GM18873 (cell line): ENCODE data around the gene VAMP8.
"Not testable (repeated sequence)": the region's sequence is repeated elsewhere in the genome, so short reads cannot be mapped to it uniquely, and the experiment has no call there.

Source experiments
- ATAC-seq: cut with Tn5 transposase; IDR thresholded peaks from one replicate; pipeline ENCODE4 v1.9.1; 2021; ENCODE audit warnings: mild to moderate bottlenecking, moderate library complexity, moderate number of reproducible peaks; ENCODE audit not compliant: unreplicated experiment, low FRiP score

Gene VAMP8

DNA sequence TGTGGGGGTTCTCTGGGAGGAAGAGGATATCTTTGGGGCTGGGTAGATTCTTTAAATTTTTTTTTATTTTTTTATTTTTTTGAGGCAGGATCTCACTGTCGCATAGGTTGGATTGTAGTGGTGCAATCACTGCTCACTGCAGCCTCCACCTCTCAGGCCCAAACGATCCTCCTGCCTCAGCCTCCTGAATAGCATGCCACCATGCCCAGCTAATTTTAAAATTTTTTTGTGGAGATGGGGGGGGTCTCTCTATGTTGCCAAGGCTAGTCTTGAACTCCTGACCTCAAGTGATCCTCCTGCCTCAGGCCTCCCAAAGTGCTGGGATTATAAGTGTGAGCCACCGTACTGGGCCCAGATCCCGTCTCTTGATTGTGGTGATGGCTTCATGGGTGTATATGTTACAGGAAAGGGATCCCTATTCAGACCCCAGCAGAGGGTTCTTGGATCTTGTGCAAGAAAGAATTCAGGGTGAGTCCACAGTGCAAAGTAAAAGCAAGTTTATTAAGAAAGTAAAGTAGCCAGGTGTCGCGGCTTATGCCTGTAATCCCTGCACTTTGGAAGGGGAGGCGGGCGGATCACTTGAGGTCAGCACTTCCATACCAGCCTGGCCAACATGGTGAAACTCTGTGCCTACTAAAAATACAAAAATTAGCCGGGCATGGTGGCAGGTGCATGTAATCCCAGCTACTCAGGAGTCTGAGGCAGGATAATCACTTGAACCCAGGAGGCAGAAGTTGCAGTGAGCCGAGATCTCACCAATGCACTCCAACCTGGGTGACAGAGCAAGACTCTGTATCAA lies 36.5 kb downstream of the VAMP8 start:
- ATAC-seq = no peak

- ATAC-seq = not testable (repeated sequence)
Measured at GRCh38 chr2:85614757-85615156, 37.4 kb downstream of the VAMP8 start.

GRCh38 chr2:85615413-85615728 lies 38.0 kb downstream of the VAMP8 start:
- no peak for ATAC-seq

GRCh38 chr2:85617723-85618122 lies 40.3 kb downstream of the VAMP8 start:
- not testable (repeated sequence) for ATAC-seq

- ATAC-seq = no peak
Measured at GRCh38 chr2:85619617-85620016, 42.2 kb downstream of the VAMP8 start.

DNA sequence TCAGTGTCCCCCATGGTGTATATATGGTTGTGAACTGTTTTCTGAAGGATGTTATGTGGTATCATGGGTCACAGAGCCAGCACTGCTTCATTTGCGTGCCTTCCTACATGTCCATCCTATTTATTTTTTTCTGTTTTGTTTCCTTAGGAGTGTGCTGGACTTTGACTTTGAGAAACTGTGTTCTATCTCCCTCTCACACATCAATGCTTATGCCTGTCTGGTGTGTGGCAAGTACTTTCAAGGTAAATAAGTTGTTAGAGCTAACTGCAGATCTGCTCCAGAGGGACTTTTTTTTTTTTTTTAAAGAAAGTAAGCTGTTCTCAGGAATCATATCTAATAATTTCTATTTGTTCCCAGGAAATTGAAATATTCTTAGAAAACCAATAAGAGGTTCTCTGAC lies 44.0 kb downstream of the VAMP8 start:
- ATAC-seq = no peak

- no peak for ATAC-seq
Measured at GRCh38 chr2:85623991-85624390, 46.6 kb downstream of the VAMP8 start.

- no peak for ATAC-seq
Measured at GRCh38 chr2:85628658-85629057, 51.3 kb downstream of the VAMP8 start.

- ATAC-seq = no peak
Measured at GRCh38 chr2:85631316-85631715, 53.9 kb downstream of the VAMP8 start.
